HepG2 (cell line): ENCODE measurements around the gene CALML4. TPM values are rescaled to one million over a fixed set of nuclear protein-coding genes. Genes with fewer than 3 reads are reported as not detected.

Experiments
- ARID2 ChIP-seq: sonication (generic); formaldehyde crosslinking; IDR thresholded peaks from 2 replicates; pipeline ENCODE4 v1.8.1; 2022; ENCODE audit warnings: mild to moderate bottlenecking, missing genetic modification reagents, borderline replicate concordance
- CREBL2 ChIP-seq: sonication (generic); formaldehyde crosslinking; IDR thresholded peaks from 2 replicates; pipeline ENCODE4 v1.8.1; 2023; ENCODE audit warnings: missing genetic modification reagents, mild to moderate bottlenecking, borderline replicate concordance
- HNF1A ChIP-seq, 2 experiments: sonication (generic) in 1 of 2; formaldehyde crosslinking in 1 of 2; IDR thresholded peaks; 2 replicates each; pipeline versions ENCODE4 v1.4.0 to v1.6.1; 2016 to 2020; ENCODE audit warnings: borderline replicate concordance in 1 of 2, low read depth in 1 of 2, mild to moderate bottlenecking in 1 of 2, missing genetic modification reagents in 1 of 2
- LBX2 ChIP-seq: sonication (generic); formaldehyde crosslinking; IDR thresholded peaks from 2 replicates; pipeline ENCODE4 v1.5.0; 2020; ENCODE audit warnings: missing genetic modification reagents, mild to moderate bottlenecking, borderline replicate concordance
- MTA1 ChIP-seq: sonication (generic); formaldehyde crosslinking; IDR thresholded peaks from 2 replicates; pipeline ENCODE4 v1.4.0; 2020; ENCODE audit warnings: missing genetic modification reagents, mild to moderate bottlenecking, borderline replicate concordance
- NFE2 ChIP-seq: sonication (generic); formaldehyde crosslinking; IDR thresholded peaks from 2 replicates; pipeline ENCODE4 v1.4.0; 2020; ENCODE audit warnings: missing genetic modification reagents
- REPIN1 ChIP-seq: sonication (generic); formaldehyde crosslinking; IDR thresholded peaks from 2 replicates; pipeline ENCODE4 v1.8.0; 2022; ENCODE audit warnings: missing genetic modification reagents, low read depth, mild to moderate bottlenecking, borderline replicate concordance
- SOX5 ChIP-seq: IDR thresholded peaks from 2 replicates; pipeline ENCODE4 v1.6.1; 2016; ENCODE audit warnings: borderline replicate concordance
- SP2 ChIP-seq: sonication (generic); formaldehyde crosslinking; IDR thresholded peaks from 2 replicates; pipeline ENCODE4 v1.5.1; 2020; ENCODE audit warnings: mild to moderate bottlenecking, missing genetic modification reagents
- SYNCRIP ChIP-seq: fragments of 200-400 bp; formaldehyde crosslinking; IDR thresholded peaks from 2 replicates; pipeline ENCODE4 v1.6.1; 2018; ENCODE audit warnings: mild to moderate bottlenecking, low read depth, low read length; ENCODE audit not compliant: insufficient read depth
- ZMAT3 ChIP-seq: sonication (generic); formaldehyde crosslinking; conservative IDR thresholded peaks from 2 replicates; pipeline ENCODE4 v1.7.0; 2021; ENCODE audit warnings: missing genetic modification reagents
- ZNF318 ChIP-seq: sonication (generic); formaldehyde crosslinking; IDR thresholded peaks from 2 replicates; pipeline ENCODE4 v1.4.0; 2020; ENCODE audit warnings: mild to moderate bottlenecking, missing genetic modification reagents
- ZNF329 ChIP-seq: sonication (generic); formaldehyde crosslinking; IDR thresholded peaks from 2 replicates; pipeline ENCODE4 v1.9.0; 2021; ENCODE audit warnings: low read depth, mild to moderate bottlenecking, missing genetic modification reagents
- ZNF572 ChIP-seq: sonication (generic); formaldehyde crosslinking; IDR thresholded peaks from 2 replicates; pipeline ENCODE4 v1.5.1; 2020; ENCODE audit warnings: mild to moderate bottlenecking, missing genetic modification reagents
- ZNF607 ChIP-seq: sonication (generic); formaldehyde crosslinking; IDR thresholded peaks from 2 replicates; pipeline ENCODE4 v1.5.1; 2020; ENCODE audit warnings: missing genetic modification reagents, mild to moderate bottlenecking, borderline replicate concordance
- ZSCAN21 ChIP-seq: sonication (generic); formaldehyde crosslinking; IDR thresholded peaks from 2 replicates; pipeline ENCODE4 v1.8.0; 2022; ENCODE audit warnings: mild to moderate bottlenecking, missing genetic modification reagents, moderate library complexity, borderline replicate concordance
- polyA plus RNA-seq, 8 experiments: library from polyadenylated mRNA; depleted of rRNA in 3 of 8; stranded (reverse) in 7 of 8; unstranded in 1 of 8; fragments of >200 nt; fragmentation: Illumina TruSeq in 4 of 8; extraction: Trizol in 4 of 8; gene quantifications; 2 replicates each; pipeline versions ENCODE4 v1.2.1 to v1.2.3, GENCODE V29; 2011 to 2016; ENCODE audit warnings: low read depth in 4 of 8, missing spikeins in 1 of 8, mixed read lengths in 1 of 8; ENCODE audit not compliant: insufficient read depth in 1 of 8
- total RNA-seq, 5 experiments: library from RNA; depleted of rRNA; stranded (reverse); fragments of >200 nt; fragmentation: Illumina TruSeq; extraction: Trizol; gene quantifications; 2 replicates each; pipeline ENCODE4 v1.2.3, GENCODE V29; 2016; ENCODE audit warnings: low read depth in 1 of 5

CALML4 gene
- total and polyA plus RNA-seq, 2 of the 13 experiments (the other 11 are each of a cell fraction or from before 2014, with no cell fraction given), result 3.6 to 8.7 TPM

- TF ChIP-seq CREBL2 (CRISPR knock-in tag), result no peak
- TF ChIP-seq REPIN1 (CRISPR knock-in tag), result no peak
- TF ChIP-seq SP2, result peak; percentile 46; the same call in 1 of the 2 replicates
- TF ChIP-seq ZMAT3 (CRISPR knock-in tag), result no peak
- no peak for TF ChIP-seq ZNF318 (CRISPR knock-in tag)
- TF ChIP-seq ZNF329 (CRISPR knock-in tag), result no peak
- 0 out of 2 replicates have a peak, but pooled peaks have one; percentile 29 for TF ChIP-seq ZNF572 (CRISPR knock-in tag)
- peak; percentile 77; the same call in 1 of the 2 replicates for TF ChIP-seq ARID2 (CRISPR knock-in tag)
- TF ChIP-seq SYNCRIP, result no peak
- TF ChIP-seq ZNF607, result no peak
- TF ChIP-seq NFE2 (CRISPR knock-in tag), result no peak
- no peak for TF ChIP-seq LBX2 (CRISPR knock-in tag)
- 0 out of 2 replicates have a peak, but pooled peaks have one; percentile 49 for TF ChIP-seq MTA1 (CRISPR knock-in tag)
- no peak for TF ChIP-seq SOX5 (CRISPR knock-in tag)
- TF ChIP-seq HNF1A (IDR thresholded peaks at IDR 0.05; ENCODE audit: low read depth), result no peak
- TF ChIP-seq HNF1A (CRISPR knock-in tag; IDR thresholded peaks at IDR 0.05; ENCODE audit: borderline replicate concordance), result no peak
- TF ChIP-seq ZSCAN21 (CRISPR knock-in tag), result no peak
These were observed 23.8 kb upstream of the CALML4 start (continued) for GRCh38 chr15:68228971-68229385.
